GM23248 (cell line): ENCODE measurements around the gene SMARCA2. TPM values are rescaled to one million over a fixed set of nuclear protein-coding genes. Genes with fewer than 3 reads are reported as not detected.

Experiments used
- DNase-seq: peaks from one replicate; pipeline ENCODE4 v3.0.0-alpha.2; 2015
- H2AFZ ChIP-seq: fragments of 200-600 bp; sonication (generic); 2 replicates; pipeline ENCODE4 v1.6.1; 2016; ENCODE audit warnings: antibody characterized with exemption
- H3F3A ChIP-seq: fragments of 200-600 bp; sonication (generic); 2 replicates; pipeline ENCODE4 v1.6.1; 2016; ENCODE audit warnings: mild to moderate bottlenecking, antibody characterized with exemption, mixed run types; ENCODE audit not compliant: insufficient read depth
- H3K27ac ChIP-seq: fragments of 200-600 bp; sonication (generic); 2 replicates; pipeline ENCODE4 v1.5.1; 2016; ENCODE audit warnings: mild to moderate bottlenecking
- H3K27me3 ChIP-seq: fragments of 200-600 bp; sonication (generic); replicated peaks from 2 replicates; pipeline ENCODE4 v1.6.1; 2016; ENCODE audit warnings: mild to moderate bottlenecking; ENCODE audit not compliant: insufficient read depth
- H3K36me3 ChIP-seq: fragments of 200-600 bp; sonication (generic); 2 replicates; pipeline ENCODE4 v1.6.1; 2016; ENCODE audit warnings: low read depth, mild to moderate bottlenecking
- H3K4me1 ChIP-seq: fragments of 200-600 bp; sonication (generic); 2 replicates; pipeline ENCODE4 v1.6.1; 2016; ENCODE audit warnings: mild to moderate bottlenecking; ENCODE audit not compliant: insufficient read depth
- H3K4me2 ChIP-seq: fragments of 200-600 bp; sonication (generic); one replicate; pipeline ENCODE4 v1.6.1; 2016; ENCODE audit warnings: mild to moderate bottlenecking; ENCODE audit not compliant: unreplicated experiment
- H3K4me3 ChIP-seq: fragments of 200-600 bp; sonication (generic); 2 replicates; pipeline ENCODE4 v1.5.1; 2016; ENCODE audit warnings: mild to moderate bottlenecking
- H3K79me2 ChIP-seq: fragments of 200-600 bp; sonication (generic); 2 replicates; pipeline ENCODE4 v1.6.1; 2016; ENCODE audit warnings: mild to moderate bottlenecking; ENCODE audit not compliant: insufficient read depth
- H3K9ac ChIP-seq: fragments of 200-600 bp; sonication (generic); 2 replicates; pipeline ENCODE4 v1.6.1; 2016; ENCODE audit warnings: mild to moderate bottlenecking
- H3K9me2 ChIP-seq: fragments of 200-600 bp; sonication (generic); 2 replicates; pipeline ENCODE4 v1.6.1; 2016; ENCODE audit warnings: mixed run types, mild to moderate bottlenecking, moderate library complexity; ENCODE audit not compliant: insufficient read depth
- H3K9me3 ChIP-seq: fragments of 200-600 bp; sonication (generic); one replicate; pipeline ENCODE4 v1.6.1; 2017; ENCODE audit warnings: low read depth
- H4K20me1 ChIP-seq: fragments of 200-600 bp; sonication (generic); 2 replicates; pipeline ENCODE4 v1.6.0; 2016; ENCODE audit not compliant: insufficient read depth
- EZH2 ChIP-seq: fragments of 200-600 bp; sonication (generic); IDR thresholded peaks from 2 replicates; pipeline ENCODE4 v1.6.1; 2018; ENCODE audit warnings: antibody characterized with exemption, mild to moderate bottlenecking; ENCODE audit not compliant: insufficient read depth, poor library complexity, severe bottlenecking
- EZH2phosphoT487 ChIP-seq: fragments of 200-600 bp; sonication (generic); IDR thresholded peaks from 2 replicates; pipeline ENCODE4 v1.6.1; 2018; ENCODE audit warnings: antibody characterized with exemption, moderate library complexity, mild to moderate bottlenecking, low read depth; ENCODE audit not compliant: insufficient read depth
- WGBS, 2 experiments: methylation state at CpG; one replicate each; pipeline ENCODE4 v1.1.6; 2015 to 2017; ENCODE audit warnings: low lambda C conversion rate in 2 of 2, low coverage in 1 of 2; ENCODE audit errors: missing lambda C conversion rate in 2 of 2; 5-methylcytosine and 5-hydroxymethylcytosine counted together
- in situ Hi-C: fragments of 300-500 bp; cut with MboI; formaldehyde crosslinking; loops from 2 replicates; pipeline ENCODE4 v1.15.0; 2020
- polyA plus RNA-seq: library from polyadenylated mRNA; unstranded; fragments of >200 nt; fragmentation: Nextera tagmentation; extraction: Ambion mirVana; gene quantifications from 2 replicates; pipeline ENCODE4 v1.2.1, GENCODE V29; 2016
- total RNA-seq: library from RNA; depleted of rRNA; stranded (reverse); fragments of >200 nt; shearing (Covaris generic); gene quantifications from 2 replicates; pipeline ENCODE4 v1.2.3, GENCODE V29; 2014

Gene SMARCA2
- total and polyA plus RNA-seq, 2 experiments from 2014 or later, result 26.7 to 47.4 TPM

DNA sequence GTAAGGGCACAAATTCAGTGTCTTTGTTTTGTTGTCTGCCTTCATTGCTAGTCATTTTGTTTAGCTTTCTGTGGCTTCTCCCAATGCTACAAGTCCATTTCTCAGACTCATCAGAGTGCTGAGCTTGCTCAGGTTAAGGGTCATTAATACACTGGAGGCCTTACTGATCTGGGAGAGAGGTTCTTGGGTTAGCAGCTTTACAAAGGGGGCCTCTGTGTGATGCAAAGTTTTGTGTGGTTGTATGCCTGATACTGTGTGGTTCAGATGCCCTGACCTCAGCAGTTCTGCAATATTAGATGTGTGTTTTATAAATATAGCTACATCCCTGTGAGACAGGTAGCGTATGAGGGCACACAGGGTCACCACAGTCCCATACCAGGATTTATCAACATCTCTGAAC is 34.8 kb upstream of the SMARCA2 start:
- whole genome bisulfite sequencing, 2 experiments, result 95 to 100% methylated on average over 1 of the region's 1 CpG

DNA sequence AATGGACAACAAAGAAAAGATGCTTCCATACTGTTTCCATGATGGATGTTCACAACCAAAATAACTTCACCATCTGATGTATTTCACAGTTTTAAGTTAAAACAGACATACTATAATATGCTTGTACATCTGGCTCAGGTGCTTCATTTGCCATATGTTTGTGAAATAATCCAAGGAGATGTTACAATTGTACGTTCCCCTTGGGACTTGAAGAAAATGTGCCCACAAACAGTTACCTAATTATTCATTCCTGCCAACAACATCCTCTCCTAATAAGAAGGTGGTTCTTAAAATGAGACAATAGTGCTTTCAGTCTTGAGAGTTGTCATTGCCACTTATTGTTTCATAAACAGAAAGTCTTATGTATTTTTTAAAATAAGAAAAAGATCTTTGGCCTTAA is 33.1 kb upstream of the SMARCA2 start:
- Histone ChIP-seq H3K9ac (no peak overlapping the region), H3K27ac (no peak overlapping the region), H2AFZ (no peak overlapping the region), H3K36me3 (no peaks in the 10 kb centered on the region), H3K27me3 (no peaks in the 10 kb centered on the region), H3F3A (peaks cover 26% of the 10 kb centered on the region), H3K4me1 (peaks cover 32% of the 10 kb centered on the region), H4K20me1 (no peaks in the 10 kb centered on the region), H3K79me2 (no peaks in the 10 kb centered on the region), H3K9me3 (no peaks in the 10 kb centered on the region), H3K4me3 (no peak overlapping the region), H3K4me2 (no peak overlapping the region), H3K9me2 (no peaks in the 10 kb centered on the region)
- TF ChIP-seq EZH2 (no peak), EZH2phosphoT487 (no peak)
- no peak for DNase-seq
- WGBS, 2 experiments, result 100% methylated on average over 1 of the region's 1 CpG
- in situ Hi-C loops, result no loop called here

More for the DNA sequence above, 34.8 kb upstream of the SMARCA2 start:
- Histone ChIP-seq H3K9me3 (no peaks in the 10 kb centered on the region), H3K27ac (peak overlapping the region; percentile 76), H3K36me3 (no peaks in the 10 kb centered on the region), H4K20me1 (no peaks in the 10 kb centered on the region), H2AFZ (peak overlapping the region; percentile 37), H3K9me2 (no peaks in the 10 kb centered on the region), H3K4me1 (peaks cover 32% of the 10 kb centered on the region), H3K4me3 (peak overlapping the region; percentile 46), H3K27me3 (no peaks in the 10 kb centered on the region), H3K79me2 (no peaks in the 10 kb centered on the region), H3K4me2 (peak overlapping the region; percentile 73), H3F3A (peaks cover 26% of the 10 kb centered on the region), H3K9ac (peak overlapping the region; percentile 51)
- in situ Hi-C loops, result no loop called here
- TF ChIP-seq EZH2phosphoT487, result no peak
- no peak for TF ChIP-seq EZH2
- no peak for DNase-seq

DNA sequence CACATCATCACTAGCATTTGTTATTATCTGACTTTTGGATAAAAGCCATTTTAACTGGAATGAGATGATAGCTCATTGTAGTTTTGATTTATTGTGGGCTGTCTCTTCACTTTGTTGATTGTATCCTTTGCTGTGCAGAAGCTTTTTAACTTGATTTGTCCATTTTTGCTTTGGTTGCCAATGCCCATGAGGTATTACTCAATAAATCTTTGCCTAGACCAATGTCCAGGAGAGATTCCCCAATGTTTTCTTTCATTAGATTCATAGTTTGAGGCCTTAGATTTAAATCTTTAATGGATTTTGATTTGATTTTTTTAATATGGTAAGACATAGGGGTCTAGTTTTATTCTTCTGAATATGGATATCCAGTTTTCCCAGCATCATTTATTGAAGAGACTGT is 28.8 kb upstream of the SMARCA2 start:
- Histone ChIP-seq H3K27ac (no peak overlapping the region), H3K4me3 (no peak overlapping the region), H3K27me3 (0 out of 2 replicates have a peak, but pooled peaks cover 8% of the 10 kb centered on the region), H3K9me3 (no peaks in the 10 kb centered on the region), H3K36me3 (no peaks in the 10 kb centered on the region), H3K9me2 (no peaks in the 10 kb centered on the region), H2AFZ (no peak overlapping the region), H4K20me1 (no peaks in the 10 kb centered on the region), H3K4me1 (0 out of 2 replicates have a peak, but pooled peaks cover 4% of the 10 kb centered on the region), H3K9ac (no peak overlapping the region), H3F3A (no peaks in the 10 kb centered on the region), H3K79me2 (no peaks in the 10 kb centered on the region), H3K4me2 (no peak overlapping the region)
- TF ChIP-seq EZH2, result no peak
- no peak for TF ChIP-seq EZH2phosphoT487
- DNase-seq, result no peak
- in situ Hi-C loops, result no loop called here

DNA sequence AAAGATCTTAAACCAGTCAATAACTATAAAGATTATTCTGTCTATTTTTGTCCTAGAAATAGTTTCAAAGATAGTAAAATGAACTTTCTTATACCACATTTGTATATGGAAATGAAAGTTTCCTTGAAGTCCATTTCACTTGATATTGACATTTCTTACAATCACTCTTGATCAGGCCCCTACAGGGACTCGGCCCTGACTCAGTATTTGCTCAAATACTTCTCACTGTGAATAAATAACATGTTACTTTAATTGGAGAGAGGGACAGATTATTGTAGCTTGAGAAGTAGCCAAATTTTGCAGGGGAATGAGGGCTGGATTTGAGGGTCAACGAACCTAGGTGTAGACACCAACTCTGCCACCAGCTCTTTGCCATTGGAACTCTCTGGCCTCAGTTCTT is 25.6 kb upstream of the SMARCA2 start:
- DNase-seq, result no peak

DNA sequence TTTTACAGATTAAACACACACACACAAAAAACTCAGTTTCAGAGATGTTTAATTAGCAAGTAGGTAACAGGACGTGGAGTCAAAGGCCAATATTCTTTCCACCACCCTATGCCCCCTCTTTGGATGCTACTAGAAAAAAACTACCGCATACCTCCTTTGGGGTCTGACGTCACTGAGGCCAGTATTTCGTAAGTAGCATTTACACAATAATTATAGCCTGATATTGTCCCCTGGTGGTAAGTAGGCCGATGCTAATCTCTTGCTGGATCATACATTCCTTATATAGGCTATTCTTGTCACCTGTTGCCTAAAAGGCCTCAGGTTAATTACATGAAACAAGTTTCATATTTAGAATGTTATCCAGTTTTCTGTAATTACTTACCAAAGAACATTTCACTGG is 21.0 kb upstream of the SMARCA2 start:
- DNase-seq, result no peak
- H3K27me3 ChIP-seq, result peaks cover 15% of the 10 kb centered on the region; the same call in 1 of the 2 replicates
- no peak overlapping the region for H3K27ac ChIP-seq
- WGBS, 2 experiments, result 58 to 70% methylated on average over 5 of the region's 5 CpGs
- H3K36me3 ChIP-seq, result no peaks in the 10 kb centered on the region
- H3K4me3 ChIP-seq, result no peak overlapping the region
- H4K20me1 ChIP-seq, result no peaks in the 10 kb centered on the region
- no peaks in the 10 kb centered on the region for H3F3A ChIP-seq
- H3K79me2 ChIP-seq, result no peaks in the 10 kb centered on the region
- H3K9me2 ChIP-seq, result no peaks in the 10 kb centered on the region
- no peak overlapping the region for H2AFZ ChIP-seq
- no peak overlapping the region for H3K4me2 ChIP-seq
- no peaks in the 10 kb centered on the region for H3K4me1 ChIP-seq
- in situ Hi-C loops, result no loop called here
- H3K9ac ChIP-seq, result no peak overlapping the region
- no peaks in the 10 kb centered on the region for H3K9me3 ChIP-seq
- TF ChIP-seq EZH2 (no peak), EZH2phosphoT487 (no peak)

More for the DNA sequence above, 25.6 kb upstream of the SMARCA2 start:
- no peaks in the 10 kb centered on the region for H3K36me3 ChIP-seq
- H4K20me1 ChIP-seq, result no peaks in the 10 kb centered on the region
- H3K27ac ChIP-seq, result no peak overlapping the region
- no peak overlapping the region for H3K4me3 ChIP-seq
- in situ Hi-C loops, result no loop called here
- H3K9me3 ChIP-seq, result no peaks in the 10 kb centered on the region
- H3K4me1 ChIP-seq, result no peaks in the 10 kb centered on the region
- no peak overlapping the region for H2AFZ ChIP-seq
- 0 out of 2 replicates have a peak, but pooled peaks cover 9% of the 10 kb centered on the region for H3K27me3 ChIP-seq
- 55 to 57% methylated on average over 2 of the region's 2 CpGs for WGBS, 2 experiments
- TF ChIP-seq EZH2phosphoT487 (no peak), EZH2 (no peak)
- no peak overlapping the region for H3K4me2 ChIP-seq
- no peak overlapping the region for H3K9ac ChIP-seq
- H3K79me2 ChIP-seq, result no peaks in the 10 kb centered on the region
- no peaks in the 10 kb centered on the region for H3F3A ChIP-seq
- no peaks in the 10 kb centered on the region for H3K9me2 ChIP-seq
